Fibroblast of skin of left quadriceps (primary cell): Measurements from ENCODE around the gene SRSF1.

ENCODE experiments used
- DNase-seq, 2 experiments: peaks; one replicate each; pipeline ENCODE4 v3.0.0-alpha.2; 2013; ENCODE audit warnings: low read depth in 2 of 2

Gene SRSF1

GRCh38 chr17:58019039-58019438 lies 12.0 kb upstream of the SRSF1 start:
- DNase-seq: no peak

DNA sequence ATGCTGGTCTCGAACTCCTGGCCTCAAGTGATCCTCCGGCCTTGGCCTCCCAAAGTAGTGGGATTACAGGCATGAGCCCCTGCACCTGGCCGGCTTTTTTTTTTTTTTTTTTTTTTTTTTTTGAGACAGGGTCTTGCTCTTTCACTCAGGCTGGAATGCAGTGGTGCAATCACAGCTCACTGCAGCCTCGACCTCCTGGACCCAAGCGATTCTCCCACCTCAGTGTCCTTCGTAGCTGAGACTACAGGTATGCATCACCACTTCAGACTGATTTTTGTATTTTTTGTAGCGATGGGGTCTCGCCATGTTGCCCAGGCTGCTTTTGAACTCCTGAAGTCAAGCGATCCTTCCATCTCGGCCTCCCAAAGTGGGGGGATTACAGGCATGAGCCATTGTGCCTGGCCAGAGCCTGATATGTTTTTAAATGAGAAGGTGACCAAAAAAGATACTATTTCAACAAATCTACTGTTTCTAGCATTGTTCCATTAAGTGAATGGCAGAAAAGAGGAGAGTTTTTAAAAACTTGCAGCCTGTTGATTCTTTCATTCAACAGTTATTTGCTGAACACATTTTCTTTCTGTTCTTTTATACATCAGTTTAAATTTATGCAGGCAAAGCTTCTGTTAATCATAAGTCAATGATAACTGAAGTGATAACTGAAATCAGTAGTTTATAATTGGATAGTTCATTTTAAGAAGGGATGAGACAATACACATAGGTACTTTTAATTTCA lies 3.2 kb upstream of the SRSF1 start:
- no peak for DNase-seq

DNA sequence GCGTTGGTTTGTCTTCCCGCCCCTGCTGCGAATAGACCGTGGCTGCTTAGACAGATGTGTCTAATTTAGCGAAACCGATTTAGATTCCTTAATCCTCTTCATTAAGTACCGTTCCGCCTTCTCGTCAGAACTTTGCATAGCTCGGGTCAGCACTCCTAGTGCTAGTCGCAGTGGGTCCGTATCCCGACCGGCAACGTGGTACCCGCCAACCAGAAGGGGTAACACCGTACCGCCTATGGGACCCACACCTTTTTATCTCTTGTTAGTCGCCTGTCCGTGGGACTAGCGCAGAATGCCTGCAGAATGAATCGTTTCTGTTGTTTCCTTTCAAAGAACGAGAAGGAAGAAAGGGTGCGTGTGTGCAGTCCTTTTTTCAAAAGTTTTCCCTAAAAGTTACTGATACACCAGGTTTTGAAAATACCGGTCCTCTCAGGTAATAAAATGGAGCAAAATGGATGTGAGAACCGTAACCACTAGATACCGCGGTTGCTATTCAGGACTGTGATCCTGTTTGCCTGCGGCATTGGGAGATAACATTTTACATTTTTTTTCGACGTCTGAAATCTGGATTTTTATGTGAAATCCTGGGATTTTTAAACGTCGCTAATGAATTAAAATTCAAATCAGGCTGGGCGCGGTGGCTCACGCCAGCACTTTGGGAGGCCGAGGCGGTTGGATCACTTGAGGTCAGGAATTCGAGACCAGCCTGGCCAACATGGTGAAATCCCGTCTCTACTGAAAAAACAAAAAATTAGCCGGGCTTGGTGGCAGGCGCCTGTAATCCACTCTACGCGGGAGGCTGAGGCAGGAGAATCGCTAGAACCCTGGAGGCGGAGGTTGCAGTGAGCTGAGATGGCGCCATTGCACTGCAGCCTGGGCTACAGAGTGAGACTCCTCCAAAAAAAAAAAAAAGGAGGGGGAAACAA lies 998 bp upstream of the SRSF1 start:
- no peak for DNase-seq

GRCh38 chr17:58006560-58006923 lies 504 bp downstream of the SRSF1 start:
- no peak for DNase-seq

- DNase-seq: no peak
Measured at GRCh38 chr17:58005728-58006559, 1.1 kb downstream of the SRSF1 start.

DNA sequence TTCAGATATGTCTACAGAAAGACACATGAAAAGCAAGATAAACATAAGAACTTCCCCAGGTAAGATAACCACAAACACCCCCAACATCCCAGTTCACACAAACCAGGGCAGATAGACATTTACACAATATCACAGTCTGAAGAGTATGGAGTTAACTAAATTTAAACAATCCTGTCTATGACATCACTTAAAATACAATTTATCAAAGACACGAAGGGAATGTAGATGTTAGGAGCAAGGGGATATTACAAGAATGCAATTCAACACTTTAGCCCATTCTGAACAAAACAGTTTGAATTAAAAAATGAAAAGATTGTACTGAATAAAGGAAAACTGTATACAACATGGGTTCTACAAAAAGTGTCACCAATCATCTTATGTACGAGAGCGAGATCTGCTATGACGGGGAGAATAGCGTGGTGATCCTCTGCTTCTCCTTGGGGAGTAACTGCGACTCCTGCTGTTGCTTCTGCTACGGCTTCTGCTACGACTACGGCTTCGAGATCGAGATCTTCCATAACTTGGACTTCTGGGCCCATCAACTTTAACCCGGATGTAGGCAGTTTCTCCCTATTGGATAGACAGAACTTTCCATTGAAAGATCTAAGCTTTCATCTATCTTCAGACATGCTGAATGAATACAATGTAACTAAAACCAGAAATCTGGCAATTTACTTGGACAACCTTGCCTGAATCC lies 1.9 kb downstream of the SRSF1 start:
- no peak for DNase-seq

DNA sequence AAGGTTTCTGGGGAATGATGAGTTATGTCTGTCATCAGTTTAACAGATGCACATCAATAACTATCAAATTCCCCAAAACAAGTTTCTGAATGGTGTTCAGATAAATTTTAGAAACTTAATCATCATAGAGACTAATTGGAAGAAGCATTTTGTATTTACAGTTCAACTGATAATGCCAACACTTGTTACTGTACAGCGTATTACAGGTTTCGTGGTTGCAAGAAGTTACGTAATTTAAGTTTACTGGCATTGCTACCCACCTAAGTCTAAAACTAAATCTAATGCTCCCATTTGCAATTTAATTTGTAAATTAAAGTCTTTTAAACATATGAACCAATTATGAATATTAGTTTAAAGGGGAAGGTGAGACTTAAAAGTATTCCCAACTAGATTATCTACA lies 3.0 kb downstream of the SRSF1 start:
- DNase-seq: no peak

DNA sequence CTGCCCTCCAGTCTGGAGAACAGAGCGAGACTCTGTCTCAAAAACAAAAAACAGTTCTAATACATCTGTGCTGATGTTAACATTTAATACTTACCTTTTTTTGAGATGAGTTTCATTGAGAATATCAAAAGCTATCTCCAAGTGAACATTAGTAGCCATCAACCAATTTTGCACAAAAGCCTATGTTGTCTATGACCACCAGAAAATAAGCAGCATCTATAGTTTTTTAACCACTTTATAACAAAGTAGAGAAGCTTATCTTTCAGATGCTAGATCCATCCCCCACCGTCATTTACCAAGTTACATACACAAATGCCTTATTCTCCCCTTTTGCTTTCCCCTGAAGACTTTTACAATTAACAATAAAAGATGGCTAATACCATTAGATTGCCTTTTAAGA lies 4.1 kb downstream of the SRSF1 start:
- DNase-seq: no peak

DNA sequence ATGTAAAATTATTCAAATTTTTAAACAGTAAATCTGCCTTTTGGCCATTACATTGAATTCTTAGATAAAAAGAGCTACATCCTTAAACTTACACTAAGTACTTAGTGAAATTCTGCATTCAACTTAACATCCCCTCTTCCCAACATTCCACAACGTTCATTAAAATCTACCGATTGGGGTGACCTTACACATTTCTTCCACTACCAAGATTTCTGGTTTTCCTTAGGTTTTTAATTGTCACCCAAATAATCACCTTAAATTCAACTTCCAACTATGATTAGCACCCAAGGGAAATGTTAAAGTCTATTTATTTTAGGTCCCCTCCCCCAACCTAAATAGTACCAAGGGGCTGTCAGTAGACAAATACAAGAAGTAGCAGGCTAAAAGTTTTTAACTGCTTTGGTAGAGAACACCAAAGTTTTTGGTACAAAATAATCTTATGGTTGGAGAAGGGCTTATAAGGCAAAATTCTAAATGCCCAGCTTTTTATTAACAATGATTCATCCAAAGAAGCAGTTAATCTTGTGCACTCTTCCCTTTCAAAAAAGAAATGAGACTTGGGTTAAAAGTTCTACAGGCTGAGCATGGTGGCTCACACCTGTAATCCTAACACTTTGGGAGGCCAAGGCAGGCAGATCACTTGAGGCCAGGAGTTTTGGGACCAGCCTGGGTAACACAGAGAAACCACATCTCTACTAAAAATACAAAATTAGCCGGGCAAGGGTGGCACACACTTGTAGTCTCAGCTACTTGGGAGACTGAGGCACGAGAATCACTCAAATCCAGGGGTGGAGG lies 4.7 kb downstream of the SRSF1 start:
- no peak for DNase-seq

DNA sequence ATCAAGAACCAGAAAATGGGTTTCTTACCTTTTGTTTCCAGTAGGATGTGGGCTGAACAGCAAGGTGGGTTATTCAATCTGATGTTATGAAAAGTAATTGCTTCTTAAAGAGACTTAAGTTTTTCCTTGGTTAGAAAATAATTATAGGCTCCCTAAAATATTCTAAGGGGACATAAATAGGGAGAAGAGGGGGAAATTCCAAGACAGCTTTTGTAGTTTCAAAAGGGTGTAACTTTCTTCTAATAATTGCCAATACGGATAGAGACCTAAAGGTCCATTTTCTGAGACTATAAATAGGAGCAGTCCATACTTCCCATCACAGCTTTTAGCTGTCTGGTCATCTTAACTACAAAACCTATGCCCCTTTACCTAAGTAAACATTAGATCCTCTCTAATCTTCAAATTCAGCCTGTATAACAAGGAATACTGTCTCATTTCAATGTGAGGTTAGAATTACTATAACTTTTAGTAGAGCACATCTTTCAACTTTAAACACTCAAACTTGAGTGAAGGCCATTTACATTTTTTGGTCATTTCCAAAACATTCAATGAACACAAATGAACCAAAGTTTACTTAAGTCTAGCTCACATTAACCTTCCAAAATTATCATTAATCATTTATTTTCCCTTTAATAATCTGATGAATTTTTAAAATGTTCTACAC lies 5.5 kb downstream of the SRSF1 start:
- DNase-seq: no peak

DNA sequence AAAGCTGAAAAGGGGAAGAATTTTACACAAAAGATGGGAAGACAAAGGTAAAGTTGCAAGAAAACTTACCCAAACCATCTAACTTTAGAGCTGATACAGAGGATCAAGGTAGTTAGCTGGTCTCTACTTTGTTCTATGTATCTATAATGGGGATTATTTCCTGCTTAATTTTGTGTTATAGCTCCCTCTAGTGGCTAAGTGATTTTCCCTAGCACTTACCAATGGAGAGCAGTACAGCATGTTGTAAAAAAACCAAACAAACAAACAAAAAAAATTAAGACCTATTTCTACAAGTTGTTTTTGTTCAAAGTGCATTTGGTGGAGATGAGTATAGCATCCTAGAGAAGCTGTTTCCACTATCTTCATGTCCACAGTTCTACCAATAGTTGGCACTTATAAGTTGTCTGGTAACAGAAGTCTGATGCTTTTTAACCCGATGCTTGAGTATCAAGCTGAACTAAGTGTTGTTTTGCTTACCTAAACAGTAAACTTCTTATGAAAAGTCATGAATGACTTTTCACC lies 7.5 kb downstream of the SRSF1 start:
- DNase-seq: no peak

GRCh38 chr17:57999010-57999495 lies 8.0 kb downstream of the SRSF1 start:
- DNase-seq: no peak

- DNase-seq: no peak
Measured at GRCh38 chr17:57997085-57997809, 9.8 kb downstream of the SRSF1 start.

GRCh38 chr17:57995076-57995956 lies 11.7 kb downstream of the SRSF1 start:
- DNase-seq: no peak

DNA sequence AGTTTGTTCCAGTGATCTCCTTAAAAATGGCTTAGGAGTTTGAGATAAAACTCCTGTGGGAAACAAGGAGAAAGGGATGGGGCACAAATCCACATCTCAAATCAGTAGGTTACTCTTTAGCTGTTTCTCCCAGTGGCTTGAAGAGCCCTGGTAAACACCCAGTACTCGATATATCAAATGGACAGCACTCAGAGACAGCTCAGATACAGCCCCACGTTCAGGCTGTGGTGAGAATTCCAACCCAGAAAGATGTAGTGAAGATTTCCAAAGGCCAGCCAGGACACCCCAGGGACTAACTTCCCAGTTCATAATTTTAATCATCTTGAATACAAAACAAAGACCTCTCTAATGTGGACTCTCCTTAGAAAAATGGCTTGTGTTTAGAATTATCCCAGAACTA lies 12.6 kb downstream of the SRSF1 start:
- DNase-seq: no peak

GRCh38 chr17:57993471-57994365 lies 13.3 kb downstream of the SRSF1 start:
- no peak for DNase-seq

GRCh38 chr17:57991537-57991936 lies 15.5 kb downstream of the SRSF1 start:
- DNase-seq: no peak
